HL-60/S4 treated with phorbol 12-myristate 13-acetate at 8.2 ng/mL for 4 days and 3 days (cell line): Measurements from ENCODE around the gene LPIN1.

Experiments used
- in situ Hi-C: fragments of 300-500 bp; cut with MboI; formaldehyde crosslinking; loops from 2 replicates; pipeline ENCODE4 v1.15.0; 2022; ENCODE audit warnings: low sequenced_read_pairs

LPIN1 gene

GRCh38 chr2:11762031-11762430 lies 15.6 kb downstream of the LPIN1 start:
- in situ Hi-C loops: no loop called here

GRCh38 chr2:11762799-11763461 lies 16.5 kb downstream of the LPIN1 start:
- in situ Hi-C loops: no loop called here

GRCh38 chr2:11764359-11764758 lies 17.9 kb downstream of the LPIN1 start:
- in situ Hi-C loops: no loop called here

GRCh38 chr2:11764920-11765319 lies 18.5 kb downstream of the LPIN1 start:
- in situ Hi-C loops: no loop called here

GRCh38 chr2:11765501-11765900 lies 19.1 kb downstream of the LPIN1 start:
- in situ Hi-C loops: no loop called here

GRCh38 chr2:11766016-11766415 lies 19.6 kb downstream of the LPIN1 start:
- in situ Hi-C loops: no loop called here

GRCh38 chr2:11767779-11768178 lies 21.3 kb downstream of the LPIN1 start:
- in situ Hi-C loops: no loop called here

- in situ Hi-C loops: no loop called here
Measured at GRCh38 chr2:11768946-11769345, 22.5 kb downstream of the LPIN1 start.

GRCh38 chr2:11769516-11769915 lies 23.1 kb downstream of the LPIN1 start:
- in situ Hi-C loops: no loop called here

GRCh38 chr2:11770531-11771188 lies 24.2 kb downstream of the LPIN1 start:
- in situ Hi-C loops: no loop called here

- in situ Hi-C loops: no loop called here
Measured at GRCh38 chr2:11771971-11772615, 25.7 kb downstream of the LPIN1 start.

GRCh38 chr2:11773111-11773510 lies 26.7 kb downstream of the LPIN1 start:
- in situ Hi-C loops: no loop called here

GRCh38 chr2:11773747-11774525 lies 27.5 kb downstream of the LPIN1 start:
- in situ Hi-C loops: no loop called here

GRCh38 chr2:11774600-11774999 lies 28.2 kb downstream of the LPIN1 start:
- in situ Hi-C loops: no loop called here

GRCh38 chr2:11775384-11775783 lies 29.0 kb downstream of the LPIN1 start:
- in situ Hi-C loops: no loop called here

- in situ Hi-C loops: no loop called here
Measured at GRCh38 chr2:11777066-11777782, 30.8 kb downstream of the LPIN1 start.

GRCh38 chr2:11777886-11778415 lies 31.5 kb downstream of the LPIN1 start:
- in situ Hi-C loops: no loop called here

GRCh38 chr2:11778416-11778815 lies 32.0 kb downstream of the LPIN1 start:
- in situ Hi-C loops: no loop called here

GRCh38 chr2:11778923-11779757 lies 32.7 kb downstream of the LPIN1 start:
- in situ Hi-C loops: no loop called here

- in situ Hi-C loops: loop anchor here (10.0 kb wide), 1 partner anchor 87 kb away; no protein-coding TSS in a partner anchor
Measured at GRCh38 chr2:11781602-11782001, 35.2 kb downstream of the LPIN1 start.
